Measurements from ENCODE around the gene IRF7. TPM values are rescaled to one million over a fixed set of nuclear protein-coding genes. Genes with fewer than 3 reads are reported as not detected.

Gene IRF7
- total RNA-seq, 1 donor from 2014 or later = 75.4 TPM

DNA sequence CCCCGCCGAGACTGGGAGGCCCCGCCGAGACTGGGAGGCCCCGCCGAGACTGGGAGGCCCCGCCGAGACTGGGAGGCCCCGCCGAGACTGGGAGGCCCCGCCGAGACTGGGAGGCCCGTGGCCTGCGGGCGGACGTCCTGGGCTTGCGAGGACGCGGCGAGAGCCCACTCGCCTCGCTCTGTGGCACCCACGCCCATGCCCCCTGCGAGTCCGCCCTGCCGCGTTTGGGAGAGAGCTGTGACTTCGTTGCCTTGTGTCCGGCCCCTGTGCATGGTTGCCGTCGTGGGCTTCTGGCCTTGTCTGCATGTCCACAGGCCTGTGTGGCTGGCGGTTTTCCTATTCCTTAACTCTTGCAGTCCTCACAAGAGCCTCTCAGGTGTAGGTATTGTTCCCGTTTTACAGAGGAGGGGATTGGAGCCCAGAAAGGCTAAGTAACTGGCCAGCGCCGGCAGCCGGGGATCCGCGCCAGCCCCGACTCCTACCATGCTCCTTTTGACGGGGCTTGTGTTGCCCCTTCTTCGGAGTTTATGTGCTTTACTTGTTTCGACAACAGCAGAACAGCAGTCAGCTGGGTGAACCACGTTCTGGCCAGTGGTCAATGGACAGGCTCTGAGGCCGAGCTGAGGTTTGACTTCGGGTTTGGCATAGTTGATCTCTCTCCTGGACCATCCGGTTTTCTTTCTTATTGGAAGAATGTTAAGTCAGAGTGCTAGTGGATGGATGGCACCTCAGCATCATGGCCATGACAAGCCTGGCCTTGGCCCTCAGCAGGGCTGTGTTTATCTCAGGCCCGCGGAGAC lies 38.7 kb downstream of the IRF7 start:
- Histone ChIP-seq H3K4me2 (ENCODE audit: low read length) (peak overlapping the region; percentile 96), H4K20me1 (ENCODE audit: insufficient read depth, low read length) (peaks cover 50% of the 10 kb centered on the region), H3K4me3 (ENCODE audit: insufficient read depth, low read depth, low read length) (peak overlapping the region; percentile 98), H3K9ac (ENCODE audit: low read length) (peak overlapping the region; percentile 99), H2AFZ (ENCODE audit: low read depth, low read length) (no peak overlapping the region), H3K79me2 (ENCODE audit: insufficient read depth, low read length) (peaks cover 53% of the 10 kb centered on the region), H3K27ac (ENCODE audit: low read depth, low read length) (peak overlapping the region; percentile 84), H3K9me3 (ENCODE audit: insufficient read depth, low read depth, low read length) (no peaks in the 10 kb centered on the region), H3K27me3 (ENCODE audit: insufficient read depth, low read length) (peaks cover 6% of the 10 kb centered on the region), H3K4me1 (ENCODE audit: insufficient read depth, low read length) (peaks cover 16% of the 10 kb centered on the region), H3K36me3 (ENCODE audit: insufficient read depth, low read length) (peaks cover 3% of the 10 kb centered on the region)
- peak overlapping the region; percentile 92 for H3K27ac Mint-ChIP-seq (ENCODE audit: unreplicated experiment)
- no peak for DNase-seq (ENCODE audit: low read depth)
- peaks cover 17% of the 10 kb centered on the region for H3K27me3 Mint-ChIP-seq (ENCODE audit: low read depth, unreplicated experiment)
- TF ChIP-seq CTCF (IDR thresholded peaks at IDR 0.05; ENCODE audit: insufficient read depth, low read depth, low read length) = no peak
- no peak for TF ChIP-seq EZH2 (IDR thresholded peaks at IDR 0.05; ENCODE audit: insufficient read depth, low read length)
- FAIRE-seq = no peak
- H3K36me3 Mint-ChIP-seq (ENCODE audit: low read depth, unreplicated experiment) = peaks cover 12% of the 10 kb centered on the region
- H3K4me3 Mint-ChIP-seq (ENCODE audit: unreplicated experiment) = peak overlapping the region; percentile 98
- no peaks in the 10 kb centered on the region for H3K9me3 Mint-ChIP-seq (ENCODE audit: unreplicated experiment)
- peaks cover 39% of the 10 kb centered on the region for H3K4me1 Mint-ChIP-seq (ENCODE audit: low read depth, unreplicated experiment)

- Mint-ChIP-seq H3K4me3 (ENCODE audit: unreplicated experiment) (peak within 1 kb of the TSS; percentile 98), H3K27me3 (ENCODE audit: low read depth, unreplicated experiment) (peaks cover 17% of the 10 kb centered on the region), H3K4me1 (ENCODE audit: low read depth, unreplicated experiment) (peaks cover 35% of the 10 kb centered on the region), H3K9me3 (ENCODE audit: unreplicated experiment) (no peaks in the 10 kb centered on the region), H3K36me3 (ENCODE audit: low read depth, unreplicated experiment) (peaks cover 11% of the 10 kb centered on the region), H3K27ac (ENCODE audit: unreplicated experiment) (peak within 1 kb of the TSS; percentile 98)
- Histone ChIP-seq H4K20me1 (ENCODE audit: insufficient read depth, low read length) (peaks cover 42% of the 10 kb centered on the region), H3K79me2 (ENCODE audit: insufficient read depth, low read length) (peaks cover 45% of the 10 kb centered on the region), H3K27ac (ENCODE audit: low read depth, low read length) (peak within 1 kb of the TSS; percentile 99), H3K4me2 (ENCODE audit: low read length) (peak within 1 kb of the TSS; percentile 98), H3K4me3 (ENCODE audit: insufficient read depth, low read depth, low read length) (peak within 1 kb of the TSS; percentile 98), H3K9me3 (ENCODE audit: insufficient read depth, low read depth, low read length) (no peaks in the 10 kb centered on the region), H3K9ac (ENCODE audit: low read length) (peak within 1 kb of the TSS; percentile 99), H3K36me3 (ENCODE audit: insufficient read depth, low read length) (no peaks in the 10 kb centered on the region), H3K4me1 (ENCODE audit: insufficient read depth, low read length) (peaks cover 18% of the 10 kb centered on the region), H3K27me3 (ENCODE audit: insufficient read depth, low read length) (peaks cover 6% of the 10 kb centered on the region), H2AFZ (ENCODE audit: low read depth, low read length) (peak within 1 kb of the TSS; percentile 99)
- peak; percentile 89 for DNase-seq (ENCODE audit: low read depth)
- no peak for TF ChIP-seq EZH2 (IDR thresholded peaks at IDR 0.05; ENCODE audit: insufficient read depth, low read length)
- TF ChIP-seq CTCF (IDR thresholded peaks at IDR 0.05; ENCODE audit: insufficient read depth, low read depth, low read length) = no peak
- no peak for FAIRE-seq
Observed at GRCh38 chr11:575996-576768, 39.6 kb downstream of the IRF7 start, which contains the start of gene PHRF1. TSS of gene PHRF1 (plus strand) at chr11:576470. CDS start at chr11:581513, 5,043 bp downstream.

All from astrocyte (in vitro differentiated cells and primary cell).